ACC112 (cell line): ENCODE measurements around the gene LMOD1.
"Not testable (repeated sequence)": the region's sequence is repeated elsewhere in the genome, so short reads cannot be mapped to it uniquely, and the experiment has no call there.

ENCODE experiments used
- H2AFZ ChIP-seq: fragments of 200-600 bp; sonication (generic); one replicate; pipeline ENCODE4 v1.6.0; 2017; ENCODE audit warnings: antibody characterized with exemption, low read length; ENCODE audit not compliant: unreplicated experiment
- H3K27ac ChIP-seq: fragments of 200-600 bp; sonication (generic); 2 replicates; pipeline ENCODE4 v1.5.1; 2014; ENCODE audit warnings: low read depth, mild to moderate bottlenecking, antibody characterized with exemption, low read length, moderate library complexity
- H3K27me3 ChIP-seq: fragments of 200-600 bp; sonication (generic); 2 replicates; pipeline ENCODE4 v1.6.1; 2014; ENCODE audit warnings: mild to moderate bottlenecking, antibody characterized with exemption, low read length, moderate library complexity, mixed read lengths; ENCODE audit not compliant: insufficient read depth
- H3K36me3 ChIP-seq: fragments of 200-600 bp; sonication (generic); 2 replicates; pipeline ENCODE4 v1.6.1; 2016; ENCODE audit warnings: mild to moderate bottlenecking, antibody characterized with exemption, low read length, moderate library complexity, mixed read lengths; ENCODE audit not compliant: insufficient read depth
- H3K4me1 ChIP-seq: fragments of 200-600 bp; sonication (generic); one replicate; pipeline ENCODE4 v1.6.1; 2016; ENCODE audit warnings: low read length, mixed read lengths; ENCODE audit not compliant: insufficient read depth, unreplicated experiment, control insufficient read depth
- H3K4me3 ChIP-seq: fragments of 200-600 bp; sonication (generic); 2 replicates; pipeline ENCODE4 v1.5.1; 2014; ENCODE audit warnings: mild to moderate bottlenecking, low read depth, low read length
- H3K79me2 ChIP-seq: fragments of 200-600 bp; sonication (generic); one replicate; pipeline ENCODE4 v1.6.0; 2016; ENCODE audit warnings: low read length; ENCODE audit not compliant: control insufficient read depth, unreplicated experiment, insufficient read depth

LMOD1 gene

GRCh38 chr1:201970334-201971159 is 24.2 kb upstream of the LMOD1 start:
- Histone ChIP-seq H3K79me2 (peaks cover 4% of the 10 kb centered on the region), H3K27ac (no peak overlapping the region), H3K4me1 (peaks cover 8% of the 10 kb centered on the region), H3K27me3 (no peaks in the 10 kb centered on the region), H3K4me3 (no peak overlapping the region), H3K36me3 (peaks cover 24% of the 10 kb centered on the region), H2AFZ (no peak overlapping the region)

- Histone ChIP-seq H3K4me3 (no peak overlapping the region), H3K4me1 (peaks cover 8% of the 10 kb centered on the region), H3K27me3 (no peaks in the 10 kb centered on the region), H3K27ac (no peak overlapping the region), H3K79me2 (peaks cover 4% of the 10 kb centered on the region), H3K36me3 (peaks cover 39% of the 10 kb centered on the region), H2AFZ (no peak overlapping the region)
Measured at GRCh38 chr1:201968202-201968925, 22.0 kb upstream of the LMOD1 start.

DNA sequence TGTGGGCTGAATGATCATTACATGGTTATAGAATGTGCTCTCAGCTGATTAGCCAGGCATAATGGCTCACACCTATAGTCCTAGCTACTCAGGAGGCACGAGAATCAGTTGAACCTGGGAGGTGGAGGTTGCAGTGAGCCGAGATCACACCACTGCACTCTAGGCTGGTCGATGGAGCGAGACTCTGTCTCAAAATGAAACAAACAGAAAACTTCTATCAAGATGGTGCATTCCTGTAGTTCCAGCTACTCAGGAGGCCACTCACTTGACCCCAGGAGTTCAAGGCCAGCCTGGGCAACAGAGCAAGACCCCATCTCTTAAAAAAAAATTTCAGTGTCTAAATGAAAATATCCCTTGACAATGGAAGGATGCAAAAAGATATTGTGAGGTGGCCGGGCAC is 19.8 kb upstream of the LMOD1 start:
- H3K36me3 ChIP-seq: peaks cover 47% of the 10 kb centered on the region

DNA sequence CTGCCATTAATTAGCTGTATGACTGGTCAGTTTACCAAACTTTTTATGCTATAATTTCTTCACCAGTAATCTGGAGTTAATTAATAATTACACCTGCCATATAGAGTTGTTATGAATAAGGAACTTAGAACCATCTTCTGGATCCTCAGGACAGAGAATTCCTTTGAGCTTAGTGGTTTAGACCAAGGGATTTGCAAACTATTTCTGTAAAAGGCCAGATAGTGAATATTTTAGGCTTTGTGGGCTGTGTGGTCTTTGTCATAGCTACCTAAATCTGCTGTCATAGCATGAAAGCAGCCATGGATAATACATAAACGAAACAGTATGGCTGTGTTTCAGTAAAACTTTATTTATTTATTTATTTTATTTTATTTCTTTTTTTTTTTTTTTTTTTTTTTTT is 17.9 kb upstream of the LMOD1 start:
- Histone ChIP-seq H3K4me3 (no peak overlapping the region), H3K36me3 (peaks cover 43% of the 10 kb centered on the region), H3K27ac (no peak overlapping the region), H3K27me3 (no peaks in the 10 kb centered on the region), H2AFZ (no peak overlapping the region), H3K4me1 (no peaks in the 10 kb centered on the region), H3K79me2 (peaks cover 9% of the 10 kb centered on the region)

More for the DNA sequence above, 19.8 kb upstream of the LMOD1 start:
- Histone ChIP-seq H2AFZ (no peak overlapping the region), H3K79me2 (peaks cover 4% of the 10 kb centered on the region), H3K27ac (no peak overlapping the region), H3K4me1 (peaks cover 8% of the 10 kb centered on the region), H3K27me3 (no peaks in the 10 kb centered on the region), H3K4me3 (no peak overlapping the region)

DNA sequence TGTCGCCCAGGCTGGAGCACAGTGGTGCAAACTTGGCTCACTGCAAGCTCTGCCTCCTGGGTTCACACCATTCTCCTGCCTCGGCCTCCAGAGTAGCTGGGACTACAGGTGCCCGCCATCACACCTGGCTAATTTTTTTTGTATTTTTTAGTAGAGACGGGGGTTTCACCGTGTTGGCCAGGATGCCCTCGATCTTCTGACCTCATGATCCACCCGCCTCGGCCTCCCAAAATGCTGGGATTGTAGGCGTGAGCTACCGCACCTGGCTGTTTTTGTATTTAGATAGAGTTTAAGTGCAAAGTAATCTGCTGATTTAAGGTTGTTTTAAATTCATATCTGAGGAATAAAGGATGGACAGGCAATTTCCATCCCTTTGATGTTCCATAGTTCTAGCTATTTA is 16.0 kb upstream of the LMOD1 start:
- not testable (repeated sequence) for H3K4me1 ChIP-seq, H2AFZ ChIP-seq, H3K27ac ChIP-seq, H3K4me3 ChIP-seq, H3K27me3 ChIP-seq
- Histone ChIP-seq H3K79me2 (peaks cover 26% of the 10 kb centered on the region), H3K36me3 (peaks cover 50% of the 10 kb centered on the region)

DNA sequence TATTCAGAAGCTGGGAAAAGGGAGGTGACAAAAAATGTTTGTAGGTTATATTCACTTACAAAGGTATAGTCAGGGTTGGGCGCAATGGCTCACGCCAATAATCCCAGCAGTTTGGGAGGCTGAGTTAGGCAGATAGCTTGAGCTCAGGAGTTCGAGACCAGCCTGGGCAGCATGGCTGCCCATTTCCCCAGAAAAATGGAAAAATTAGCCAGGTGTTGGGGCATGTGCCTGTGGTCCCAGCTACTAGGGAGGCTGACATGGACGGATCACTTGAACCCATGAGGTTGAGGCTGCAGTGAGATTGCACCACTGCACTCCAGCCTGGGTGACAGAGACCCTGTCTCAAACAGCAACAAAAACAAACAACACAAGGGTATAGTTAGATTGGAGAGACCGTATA is 12.0 kb upstream of the LMOD1 start:
- Histone ChIP-seq H3K27ac (no peak overlapping the region), H3K27me3 (no peaks in the 10 kb centered on the region), H3K4me1 (peaks cover 11% of the 10 kb centered on the region), H3K36me3 (peaks cover 30% of the 10 kb centered on the region), H3K79me2 (peaks cover 44% of the 10 kb centered on the region), H2AFZ (no peak overlapping the region), H3K4me3 (no peak overlapping the region)

- Histone ChIP-seq H3K36me3 (peaks cover 22% of the 10 kb centered on the region), H3K79me2 (peaks cover 42% of the 10 kb centered on the region), H3K27ac (peak overlapping the region; percentile 62)
Measured at GRCh38 chr1:201955729-201956143, 9.4 kb upstream of the LMOD1 start.

DNA sequence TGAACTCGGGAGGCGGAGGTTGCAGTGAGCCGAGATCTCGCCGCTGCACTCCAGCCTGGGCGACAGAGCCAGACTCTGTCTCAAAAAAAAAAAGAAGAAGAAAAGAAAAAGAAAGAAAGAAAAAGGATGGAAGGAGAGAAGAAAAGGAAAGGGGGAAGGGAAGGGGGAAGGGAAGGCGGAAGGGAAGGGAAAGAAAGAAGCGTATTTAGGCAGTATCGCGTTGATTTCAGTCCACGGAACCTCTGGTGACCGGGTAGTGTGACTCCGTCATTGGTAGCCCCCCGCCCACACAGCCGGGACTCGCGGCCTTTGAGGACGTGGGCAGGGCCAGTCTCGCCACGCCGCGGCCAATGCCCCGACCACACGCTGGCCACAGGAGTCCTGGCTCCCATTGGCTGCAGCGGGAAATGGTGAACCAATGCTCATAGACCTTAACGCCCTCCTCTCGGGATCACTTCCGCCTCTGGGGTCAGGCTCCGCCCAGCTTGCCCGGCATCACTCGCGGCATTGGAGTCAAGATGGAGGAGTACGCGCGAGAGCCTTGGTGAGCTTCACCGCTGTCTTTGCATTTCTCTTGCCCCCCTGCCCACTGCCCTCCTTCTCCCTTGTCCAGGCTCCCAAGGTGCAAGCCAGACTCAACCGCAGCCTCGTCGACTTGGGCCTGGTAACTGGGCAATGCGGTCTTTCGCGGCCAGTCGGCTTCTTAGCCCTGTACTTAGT is 8.8 kb upstream of the LMOD1 start, which contains the start of gene TIMM17A:
Gene TIMM17A, plus strand, starts transcription at position 495 of the 720 bp plus-strand sequence. Its CDS starts 24 bp downstream, at position 519.
- peaks cover 19% of the 10 kb centered on the region for H3K36me3 ChIP-seq
- H3K27me3 ChIP-seq: no peaks in the 10 kb centered on the region
- H3K79me2 ChIP-seq: peaks cover 41% of the 10 kb centered on the region
- H3K4me3 ChIP-seq: peak within 1 kb of the TSS; percentile 98
- peak within 1 kb of the TSS; percentile 66 for H2AFZ ChIP-seq
- peaks cover 11% of the 10 kb centered on the region for H3K4me1 ChIP-seq
- H3K27ac ChIP-seq: peak within 1 kb of the TSS; percentile 74

More at GRCh38 chr1:201955729-201956143, 9.4 kb upstream of the LMOD1 start:
- Histone ChIP-seq H3K4me3 (peak overlapping the region; percentile 98), H2AFZ (peak overlapping the region; percentile 66), H3K27me3 (no peaks in the 10 kb centered on the region), H3K4me1 (peaks cover 11% of the 10 kb centered on the region)

GRCh38 chr1:201954263-201955008 is 8.1 kb upstream of the LMOD1 start:
- Histone ChIP-seq H3K36me3 (peaks cover 16% of the 10 kb centered on the region), H3K79me2 (peaks cover 39% of the 10 kb centered on the region), H3K4me3 (peak overlapping the region; percentile 98), H3K4me1 (peaks cover 11% of the 10 kb centered on the region), H3K27ac (peak overlapping the region; percentile 74), H2AFZ (peak overlapping the region; percentile 10), H3K27me3 (no peaks in the 10 kb centered on the region)

DNA sequence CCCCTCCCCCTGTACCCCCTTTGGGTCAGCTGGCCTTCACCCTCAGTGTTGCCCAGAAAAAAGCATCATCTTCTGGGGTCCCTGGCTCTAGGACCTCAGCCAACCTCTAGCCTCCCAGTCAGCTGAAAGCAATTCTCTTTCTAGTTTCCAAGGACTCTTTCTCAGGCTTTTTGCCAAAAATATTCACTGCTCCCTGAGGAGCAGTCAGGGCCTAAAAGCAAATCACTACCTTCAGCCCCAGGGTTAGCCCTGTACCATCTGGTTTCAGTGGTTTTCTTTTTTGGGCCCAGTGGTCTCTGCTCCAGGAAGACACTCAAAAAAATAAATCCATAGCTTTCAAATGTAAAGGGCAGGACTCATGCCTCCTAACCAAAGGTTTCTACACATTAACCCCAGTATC is 3.1 kb upstream of the LMOD1 start:
- H2AFZ ChIP-seq: no peak overlapping the region
- peaks cover 12% of the 10 kb centered on the region; the same call in 1 of the 2 replicates for H3K27me3 ChIP-seq
- peaks cover 23% of the 10 kb centered on the region for H3K4me1 ChIP-seq
- H3K27ac ChIP-seq: no peak overlapping the region
- H3K4me3 ChIP-seq: no peak overlapping the region
- H3K36me3 ChIP-seq: no peaks in the 10 kb centered on the region
- H3K79me2 ChIP-seq: peaks cover 3% of the 10 kb centered on the region
